ENCODE measurements around the gene RAB3B.

DNA sequence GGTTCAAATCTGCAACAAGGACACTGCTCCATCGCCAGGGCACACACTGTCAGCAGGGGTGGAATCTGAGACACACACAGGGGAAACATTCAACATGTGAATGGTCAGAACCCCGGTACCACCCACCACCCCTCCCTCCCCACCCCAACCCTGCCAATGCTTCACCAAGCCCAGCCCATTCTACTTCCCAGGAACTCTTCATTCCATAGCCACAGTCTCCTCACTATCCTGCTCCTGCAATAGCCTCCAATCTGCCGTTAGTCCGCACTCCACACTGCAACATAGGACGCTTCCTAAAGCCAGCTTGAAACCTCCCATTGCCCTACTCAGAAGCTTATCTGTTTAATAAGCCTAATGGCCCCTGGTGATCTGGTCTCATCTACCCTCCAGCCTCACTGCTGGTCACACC lies 7.5 kb upstream of the RAB3B start:
- TF ChIP-seq CTCF (IDR thresholded peaks at IDR 0.05; ENCODE audit: low read depth, low read length) (no peak), EZH2phosphoT487 (IDR thresholded peaks at IDR 0.05; ENCODE audit: low read depth) (no peak)

Data from OCI-LY3 (cell line).